Measurements from ENCODE around the gene NDEL1.
"Not testable (repeated sequence)": the region's sequence is repeated elsewhere in the genome, so short reads cannot be mapped to it uniquely, and the experiment has no call there.

The NDEL1 gene

GRCh38 chr17:8435245-8436168, at the start of gene NDEL1:
NDEL1 (plus strand) TSS chr17:8435884; CDS start chr17:8444272, 8,388 bp downstream.
- no peaks in the 10 kb centered on the region for H3K9me3 ChIP-seq (ENCODE audit: control insufficient read depth, insufficient read depth, low read length)
- H3K4me1 ChIP-seq (ENCODE audit: control insufficient read depth, insufficient read depth, low read length): peaks cover 7% of the 10 kb centered on the region; the same call in 1 of the 2 replicates
- peak within 1 kb of the TSS; percentile 95 for H3K27ac ChIP-seq (ENCODE audit: low read depth, low read length)
- peaks cover 9% of the 10 kb centered on the region; the same call in 1 of the 2 replicates for H3K36me3 ChIP-seq (ENCODE audit: control insufficient read depth, insufficient read depth, low read length)
- peak within 1 kb of the TSS; percentile 79 for H3K9ac ChIP-seq (ENCODE audit: low read depth, low read length)
- peak within 1 kb of the TSS; percentile 93 for H3K4me3 ChIP-seq (ENCODE audit: low read depth, low read length)
- no peaks in the 10 kb centered on the region for H3K27me3 ChIP-seq (ENCODE audit: control insufficient read depth, insufficient read depth, low read length)

- Histone ChIP-seq H3K27me3 (ENCODE audit: control insufficient read depth, insufficient read depth, low read length) (no peaks in the 10 kb centered on the region), H3K4me3 (ENCODE audit: low read depth, low read length) (no peak overlapping the region), H3K9ac (ENCODE audit: low read depth, low read length) (no peak overlapping the region), H3K27ac (ENCODE audit: low read depth, low read length) (no peak overlapping the region), H3K36me3 (ENCODE audit: control insufficient read depth, insufficient read depth, low read length) (peaks cover 5% of the 10 kb centered on the region), H3K9me3 (ENCODE audit: control insufficient read depth, insufficient read depth, low read length) (no peaks in the 10 kb centered on the region), H3K4me1 (ENCODE audit: control insufficient read depth, insufficient read depth, low read length) (peaks cover 9% of the 10 kb centered on the region)
Observed at GRCh38 chr17:8386841-8387240, 48.8 kb upstream of the NDEL1 start.

GRCh38 chr17:8387914-8388651, 47.6 kb upstream of the NDEL1 start:
- Histone ChIP-seq H3K9me3 (ENCODE audit: control insufficient read depth, insufficient read depth, low read length) (no peaks in the 10 kb centered on the region), H3K27ac (ENCODE audit: low read depth, low read length) (no peak overlapping the region), H3K36me3 (ENCODE audit: control insufficient read depth, insufficient read depth, low read length) (no peaks in the 10 kb centered on the region), H3K27me3 (ENCODE audit: control insufficient read depth, insufficient read depth, low read length) (no peaks in the 10 kb centered on the region), H3K4me1 (ENCODE audit: control insufficient read depth, insufficient read depth, low read length) (peaks cover 13% of the 10 kb centered on the region), H3K9ac (ENCODE audit: low read depth, low read length) (no peak overlapping the region), H3K4me3 (ENCODE audit: low read depth, low read length) (no peak overlapping the region)

- H3K27ac ChIP-seq (ENCODE audit: low read depth, low read length): no peak overlapping the region
- no peaks in the 10 kb centered on the region for H3K36me3 ChIP-seq (ENCODE audit: control insufficient read depth, insufficient read depth, low read length)
- H3K4me1 ChIP-seq (ENCODE audit: control insufficient read depth, insufficient read depth, low read length): peaks cover 10% of the 10 kb centered on the region
- no peaks in the 10 kb centered on the region for H3K9me3 ChIP-seq (ENCODE audit: control insufficient read depth, insufficient read depth, low read length)
- H3K9ac ChIP-seq (ENCODE audit: low read depth, low read length): no peak overlapping the region
- no peak overlapping the region for H3K4me3 ChIP-seq (ENCODE audit: low read depth, low read length)
- H3K27me3 ChIP-seq (ENCODE audit: control insufficient read depth, insufficient read depth, low read length): no peaks in the 10 kb centered on the region
Observed at GRCh38 chr17:8391711-8392110, 44.0 kb upstream of the NDEL1 start.

- Histone ChIP-seq H3K36me3 (ENCODE audit: control insufficient read depth, insufficient read depth, low read length) (no peaks in the 10 kb centered on the region), H3K27me3 (ENCODE audit: control insufficient read depth, insufficient read depth, low read length) (no peaks in the 10 kb centered on the region), H3K9me3 (ENCODE audit: control insufficient read depth, insufficient read depth, low read length) (no peaks in the 10 kb centered on the region), H3K27ac (ENCODE audit: low read depth, low read length) (no peak overlapping the region), H3K9ac (ENCODE audit: low read depth, low read length) (no peak overlapping the region), H3K4me3 (ENCODE audit: low read depth, low read length) (no peak overlapping the region), H3K4me1 (ENCODE audit: control insufficient read depth, insufficient read depth, low read length) (peaks cover 10% of the 10 kb centered on the region)
Observed at GRCh38 chr17:8392274-8392673, 43.4 kb upstream of the NDEL1 start.

- no peaks in the 10 kb centered on the region for H3K9me3 ChIP-seq (ENCODE audit: control insufficient read depth, insufficient read depth, low read length)
- no peaks in the 10 kb centered on the region for H3K27me3 ChIP-seq (ENCODE audit: control insufficient read depth, insufficient read depth, low read length)
- H3K9ac ChIP-seq (ENCODE audit: low read depth, low read length): no peak overlapping the region
- H3K36me3 ChIP-seq (ENCODE audit: control insufficient read depth, insufficient read depth, low read length): no peaks in the 10 kb centered on the region
- H3K27ac ChIP-seq (ENCODE audit: low read depth, low read length): no peak overlapping the region
- peaks cover 10% of the 10 kb centered on the region for H3K4me1 ChIP-seq (ENCODE audit: control insufficient read depth, insufficient read depth, low read length)
- no peak overlapping the region for H3K4me3 ChIP-seq (ENCODE audit: low read depth, low read length)
Observed at GRCh38 chr17:8392674-8393469, 42.8 kb upstream of the NDEL1 start.

GRCh38 chr17:8393470-8394231, 42.0 kb upstream of the NDEL1 start:
- H3K9me3 ChIP-seq (ENCODE audit: control insufficient read depth, insufficient read depth, low read length): no peaks in the 10 kb centered on the region
- no peaks in the 10 kb centered on the region for H3K36me3 ChIP-seq (ENCODE audit: control insufficient read depth, insufficient read depth, low read length)
- peaks cover 10% of the 10 kb centered on the region for H3K4me1 ChIP-seq (ENCODE audit: control insufficient read depth, insufficient read depth, low read length)
- H3K4me3 ChIP-seq (ENCODE audit: low read depth, low read length): no peak overlapping the region
- H3K27me3 ChIP-seq (ENCODE audit: control insufficient read depth, insufficient read depth, low read length): no peaks in the 10 kb centered on the region
- no peak overlapping the region for H3K9ac ChIP-seq (ENCODE audit: low read depth, low read length)
- H3K27ac ChIP-seq (ENCODE audit: low read depth, low read length): no peak overlapping the region

- not testable (repeated sequence) for H3K4me3 ChIP-seq (ENCODE audit: low read depth, low read length); H3K4me1 ChIP-seq (ENCODE audit: control insufficient read depth, insufficient read depth, low read length); H3K27ac ChIP-seq (ENCODE audit: low read depth, low read length)
Observed at GRCh38 chr17:8394497-8394896, 41.2 kb upstream of the NDEL1 start.

GRCh38 chr17:8397636-8398035, 38.0 kb upstream of the NDEL1 start, which contains the start of gene RNF222:
RNF222 (minus strand) TSS chr17:8397827; CDS start chr17:8393461, 4,366 bp downstream.
- no peaks in the 10 kb centered on the region for H3K36me3 ChIP-seq (ENCODE audit: control insufficient read depth, insufficient read depth, low read length)
- no peaks in the 10 kb centered on the region for H3K9me3 ChIP-seq (ENCODE audit: control insufficient read depth, insufficient read depth, low read length)
- H3K27ac ChIP-seq (ENCODE audit: low read depth, low read length): no peak within 1 kb of the TSS
- no peaks in the 10 kb centered on the region for H3K27me3 ChIP-seq (ENCODE audit: control insufficient read depth, insufficient read depth, low read length)
- H3K9ac ChIP-seq (ENCODE audit: low read depth, low read length): no peak within 1 kb of the TSS
- no peak within 1 kb of the TSS for H3K4me3 ChIP-seq (ENCODE audit: low read depth, low read length)
- no peaks in the 10 kb centered on the region for H3K4me1 ChIP-seq (ENCODE audit: control insufficient read depth, insufficient read depth, low read length)

More at GRCh38 chr17:8394497-8394896, 41.2 kb upstream of the NDEL1 start:
- not testable (repeated sequence) for H3K9ac ChIP-seq (ENCODE audit: low read depth, low read length); H3K9me3 ChIP-seq (ENCODE audit: control insufficient read depth, insufficient read depth, low read length); H3K27me3 ChIP-seq (ENCODE audit: control insufficient read depth, insufficient read depth, low read length); H3K36me3 ChIP-seq (ENCODE audit: control insufficient read depth, insufficient read depth, low read length)

GRCh38 chr17:8398980-8399379, 36.7 kb upstream of the NDEL1 start:
- Histone ChIP-seq H3K27me3 (ENCODE audit: control insufficient read depth, insufficient read depth, low read length) (no peaks in the 10 kb centered on the region), H3K4me1 (ENCODE audit: control insufficient read depth, insufficient read depth, low read length) (no peaks in the 10 kb centered on the region), H3K27ac (ENCODE audit: low read depth, low read length) (no peak overlapping the region), H3K9me3 (ENCODE audit: control insufficient read depth, insufficient read depth, low read length) (no peaks in the 10 kb centered on the region), H3K36me3 (ENCODE audit: control insufficient read depth, insufficient read depth, low read length) (no peaks in the 10 kb centered on the region), H3K4me3 (ENCODE audit: low read depth, low read length) (no peak overlapping the region), H3K9ac (ENCODE audit: low read depth, low read length) (no peak overlapping the region)
